Neural progenitor cell (in vitro differentiated cells): Measurements from ENCODE around the gene ATP13A5. TPM values are rescaled to one million over a fixed set of nuclear protein-coding genes. Genes with fewer than 3 reads are reported as not detected.
A peak's percentile ranks its signal among the peaks of the same experiment; 100 is the strongest.

Experiments used
- DNase-seq: peaks from one replicate; pipeline ENCODE4 v3.0.0-alpha.2; 2016; ENCODE audit warnings: low spot score
- H2AFZ ChIP-seq: fragments of 200-600 bp; sonication (generic); replicated peaks from 2 replicates; pipeline ENCODE4 v1.6.1; 2016; ENCODE audit warnings: antibody characterized with exemption
- H3F3A ChIP-seq: fragments of 200-600 bp; sonication (generic); 2 replicates; pipeline ENCODE4 v1.6.1; 2016; ENCODE audit warnings: antibody characterized with exemption, low read depth
- H3K27ac ChIP-seq: fragments of 200-600 bp; sonication (generic); 2 replicates; pipeline ENCODE4 v1.5.1; 2016; ENCODE audit warnings: mild to moderate bottlenecking
- H3K27me3 ChIP-seq: fragments of 200-600 bp; sonication (generic); 2 replicates; pipeline ENCODE4 v1.6.1; 2016; ENCODE audit warnings: mild to moderate bottlenecking, moderate library complexity
- H3K36me3 ChIP-seq: fragments of 200-600 bp; sonication (generic); 2 replicates; pipeline ENCODE4 v1.5.1; 2016
- H3K4me1 ChIP-seq: fragments of 200-600 bp; sonication (generic); 2 replicates; pipeline ENCODE4 v1.6.1; 2016; ENCODE audit warnings: mixed run types
- H3K4me2 ChIP-seq: fragments of 200-600 bp; sonication (generic); 2 replicates; pipeline ENCODE4 v1.6.1; 2016
- H3K4me3 ChIP-seq: fragments of 200-600 bp; sonication (generic); 2 replicates; pipeline ENCODE4 v1.5.1; 2016
- H3K79me2 ChIP-seq: fragments of 200-600 bp; sonication (generic); 2 replicates; pipeline ENCODE4 v1.6.1; 2016; ENCODE audit warnings: low read depth
- H3K9ac ChIP-seq: fragments of 200-600 bp; sonication (generic); 2 replicates; pipeline ENCODE4 v1.6.1; 2016
- H3K9me3 ChIP-seq: fragments of 200-600 bp; sonication (generic); 2 replicates; pipeline ENCODE4 v1.5.1; 2016; ENCODE audit warnings: low read depth
- H4K20me1 ChIP-seq: fragments of 200-600 bp; sonication (generic); 2 replicates; pipeline ENCODE4 v1.6.1; 2016; ENCODE audit warnings: low read depth
- H3K27ac Mint-ChIP-seq: 3 replicates; pipeline ENCODE4 v1.8.0; 2021; ENCODE audit warnings: mixed read lengths
- H3K27me3 Mint-ChIP-seq: 2 replicates; pipeline ENCODE4 v1.8.0; 2022; ENCODE audit warnings: low read depth, mild to moderate bottlenecking, inconsistent platforms, moderate library complexity, mixed read lengths; ENCODE audit not compliant: insufficient read depth
- H3K36me3 Mint-ChIP-seq: 3 replicates; pipeline ENCODE4 v1.8.0; 2021; ENCODE audit warnings: mixed read lengths
- H3K4me1 Mint-ChIP-seq: 3 replicates; pipeline ENCODE4 v1.8.0; 2021; ENCODE audit warnings: mixed read lengths
- H3K4me3 Mint-ChIP-seq: 3 replicates; pipeline ENCODE4 v1.8.0; 2021; ENCODE audit warnings: mild to moderate bottlenecking, moderate library complexity, mixed read lengths
- H3K9me3 Mint-ChIP-seq: 3 replicates; pipeline ENCODE4 v1.8.0; 2020; ENCODE audit warnings: mixed read lengths
- EZH2 ChIP-seq: fragments of 200-600 bp; sonication (generic); IDR thresholded peaks from 2 replicates; pipeline ENCODE4 v1.6.1; 2017; ENCODE audit warnings: antibody characterized with exemption, mild to moderate bottlenecking, moderate library complexity
- EZH2phosphoT487 ChIP-seq: fragments of 200-600 bp; sonication (generic); IDR thresholded peaks from 2 replicates; pipeline ENCODE4 v1.6.1; 2017; ENCODE audit warnings: antibody characterized with exemption
- total RNA-seq: library from RNA; depleted of rRNA; stranded (reverse); fragments of >200 nt; gene quantifications from 2 replicates; pipeline ENCODE4 v1.2.3, GENCODE V29; 2015; ENCODE audit warnings: low replicate concordance
- TF ChIP-seq, protein P1 (sequence below): fragments of 200-600 bp; sonication (generic); IDR thresholded peaks from 2 replicates; pipeline ENCODE4 v1.5.1; 2017; ENCODE audit warnings: antibody characterized with exemption, mild to moderate bottlenecking

Gene ATP13A5
- total RNA-seq, 1 donor from 2014 or later: not detected

DNA sequence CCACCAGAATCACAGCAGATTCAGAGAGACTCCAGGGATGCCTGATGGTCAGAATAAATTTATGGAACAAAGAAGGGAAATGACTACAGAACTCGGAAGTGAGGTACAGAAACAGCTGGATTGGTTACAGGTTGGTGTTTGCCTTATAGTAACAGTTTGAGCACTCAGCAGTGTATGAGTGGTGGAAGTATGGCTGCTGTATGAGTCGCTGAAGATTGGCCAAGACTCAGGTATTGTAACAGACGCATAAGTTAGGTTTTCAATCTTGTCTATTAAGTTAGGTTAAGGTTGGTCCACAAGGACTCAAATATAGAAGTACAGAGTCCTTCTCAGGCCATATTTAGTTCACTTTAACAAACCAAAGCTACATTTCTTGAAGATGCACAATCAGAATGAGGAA lies 33.1 kb downstream of the ATP13A5 start:
- Histone ChIP-seq H3K36me3 (no peaks in the 10 kb centered on the region), H2AFZ (peak overlapping the region; percentile 9), H3K79me2 (no peaks in the 10 kb centered on the region), H3K9me3 (no peaks in the 10 kb centered on the region), H3K4me3 (no peak overlapping the region), H3K27me3 (no peaks in the 10 kb centered on the region), H3K4me1 (peaks cover 17% of the 10 kb centered on the region), H3F3A (no peaks in the 10 kb centered on the region), H4K20me1 (no peaks in the 10 kb centered on the region), H3K4me2 (no peak overlapping the region), H3K27ac (no peak overlapping the region), H3K9ac (no peak overlapping the region)
- no peaks in the 10 kb centered on the region for H3K36me3 Mint-ChIP-seq
- H3K9me3 Mint-ChIP-seq: no peaks in the 10 kb centered on the region
- no peak for TF ChIP-seq EZH2
- TF ChIP-seq EZH2phosphoT487: no peak
- no peak overlapping the region for H3K4me3 Mint-ChIP-seq
- DNase-seq: no peak
- no peak overlapping the region for H3K27ac Mint-ChIP-seq
- H3K4me1 Mint-ChIP-seq: peaks cover 28% of the 10 kb centered on the region
- H3K27me3 Mint-ChIP-seq: peaks cover 5% of the 10 kb centered on the region

DNA sequence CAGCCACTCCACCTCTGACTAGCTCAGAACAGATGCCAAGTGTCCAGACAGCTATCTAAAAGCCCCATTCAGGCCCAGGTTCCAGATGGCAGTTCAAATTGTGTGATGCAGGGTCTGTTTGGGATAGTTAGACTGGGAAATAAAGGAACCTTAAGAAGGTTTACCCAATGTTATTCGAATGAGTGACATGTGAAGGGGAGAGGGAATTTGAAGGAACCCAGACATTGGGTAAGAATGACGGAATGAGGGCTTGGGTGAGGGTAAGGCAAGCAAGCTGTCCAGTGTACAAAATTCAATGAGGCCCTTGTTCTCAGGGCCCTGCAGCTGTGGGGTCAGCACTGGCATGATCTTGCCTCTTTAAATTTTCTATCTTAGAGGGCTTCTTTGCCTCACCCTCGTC lies 34.1 kb downstream of the ATP13A5 start:
- no peaks in the 10 kb centered on the region for H3K9me3 Mint-ChIP-seq
- Histone ChIP-seq H3K4me3 (no peak overlapping the region), H3K27me3 (no peaks in the 10 kb centered on the region), H3K4me2 (no peak overlapping the region), H3K9ac (no peak overlapping the region), H4K20me1 (no peaks in the 10 kb centered on the region), H3K9me3 (no peaks in the 10 kb centered on the region), H3F3A (no peaks in the 10 kb centered on the region), H3K36me3 (no peaks in the 10 kb centered on the region), H2AFZ (no peak overlapping the region), H3K4me1 (peaks cover 17% of the 10 kb centered on the region), H3K79me2 (no peaks in the 10 kb centered on the region), H3K27ac (no peak overlapping the region)
- H3K27me3 Mint-ChIP-seq: peaks cover 5% of the 10 kb centered on the region
- no peak overlapping the region for H3K27ac Mint-ChIP-seq
- H3K4me1 Mint-ChIP-seq: peaks cover 28% of the 10 kb centered on the region
- no peak for TF ChIP-seq EZH2phosphoT487
- TF ChIP-seq, protein P1, sequence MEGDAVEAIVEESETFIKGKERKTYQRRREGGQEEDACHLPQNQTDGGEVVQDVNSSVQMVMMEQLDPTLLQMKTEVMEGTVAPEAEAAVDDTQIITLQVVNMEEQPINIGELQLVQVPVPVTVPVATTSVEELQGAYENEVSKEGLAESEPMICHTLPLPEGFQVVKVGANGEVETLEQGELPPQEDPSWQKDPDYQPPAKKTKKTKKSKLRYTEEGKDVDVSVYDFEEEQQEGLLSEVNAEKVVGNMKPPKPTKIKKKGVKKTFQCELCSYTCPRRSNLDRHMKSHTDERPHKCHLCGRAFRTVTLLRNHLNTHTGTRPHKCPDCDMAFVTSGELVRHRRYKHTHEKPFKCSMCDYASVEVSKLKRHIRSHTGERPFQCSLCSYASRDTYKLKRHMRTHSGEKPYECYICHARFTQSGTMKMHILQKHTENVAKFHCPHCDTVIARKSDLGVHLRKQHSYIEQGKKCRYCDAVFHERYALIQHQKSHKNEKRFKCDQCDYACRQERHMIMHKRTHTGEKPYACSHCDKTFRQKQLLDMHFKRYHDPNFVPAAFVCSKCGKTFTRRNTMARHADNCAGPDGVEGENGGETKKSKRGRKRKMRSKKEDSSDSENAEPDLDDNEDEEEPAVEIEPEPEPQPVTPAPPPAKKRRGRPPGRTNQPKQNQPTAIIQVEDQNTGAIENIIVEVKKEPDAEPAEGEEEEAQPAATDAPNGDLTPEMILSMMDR: no peak
- TF ChIP-seq EZH2: no peak
- no peak for DNase-seq
- no peak overlapping the region for H3K4me3 Mint-ChIP-seq
- no peaks in the 10 kb centered on the region for H3K36me3 Mint-ChIP-seq

DNA sequence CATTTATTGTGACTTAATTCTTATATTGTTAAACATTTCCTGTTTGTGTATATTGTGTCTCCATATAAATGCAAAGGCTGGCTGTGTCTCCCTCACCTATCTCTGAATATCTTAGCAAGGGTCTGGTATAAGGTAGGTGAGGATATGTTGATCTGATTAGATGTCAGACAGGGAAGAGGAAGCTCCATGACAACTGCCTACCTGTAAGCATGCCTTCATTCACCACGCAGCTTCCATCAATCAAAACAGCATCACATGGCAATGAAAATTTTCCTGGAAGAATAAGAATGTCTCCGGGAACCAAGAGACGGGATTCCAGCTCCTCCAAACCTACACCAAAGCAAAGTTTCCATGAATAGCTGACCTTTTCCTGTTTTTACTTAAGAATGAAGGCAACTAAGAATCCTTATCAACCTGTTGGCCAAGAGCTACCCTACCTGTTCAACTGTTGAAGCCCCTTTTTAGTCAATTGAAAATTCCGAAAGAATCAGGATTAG lies 34.8 kb downstream of the ATP13A5 start:
- peaks cover 26% of the 10 kb centered on the region for H3K4me1 Mint-ChIP-seq
- Histone ChIP-seq H3K4me1 (peaks cover 12% of the 10 kb centered on the region), H3K27ac (no peak overlapping the region)

DNA sequence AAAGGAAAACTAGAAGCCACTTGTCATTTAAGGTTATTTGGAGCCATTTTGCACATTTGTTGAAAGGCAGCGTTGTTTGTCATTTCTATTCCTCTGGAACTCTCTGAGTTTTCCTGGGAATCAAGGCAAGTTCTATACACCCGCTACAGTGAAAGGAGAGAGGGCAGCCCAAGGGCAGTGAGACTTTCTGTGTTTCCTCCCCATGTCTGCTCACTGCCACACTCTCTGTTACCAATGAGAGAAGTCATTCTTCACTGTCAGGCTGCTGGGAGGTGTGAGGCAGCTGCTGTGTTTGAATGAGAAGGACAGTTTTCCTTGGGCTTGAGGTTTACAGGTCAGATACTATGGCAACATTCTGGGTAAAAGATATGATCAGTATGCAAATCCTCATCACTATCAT lies 36.0 kb downstream of the ATP13A5 start:
- TF ChIP-seq EZH2 (no peak), EZH2phosphoT487 (no peak)
- TF ChIP-seq, protein P1: no peak
- H3K9ac ChIP-seq: no peak overlapping the region
- H3K4me1 ChIP-seq: peaks cover 2% of the 10 kb centered on the region
- Mint-ChIP-seq H3K4me3 (no peak overlapping the region), H3K27ac (no peak overlapping the region), H3K27me3 (peaks cover 5% of the 10 kb centered on the region), H3K4me1 (peaks cover 14% of the 10 kb centered on the region), H3K36me3 (no peaks in the 10 kb centered on the region), H3K9me3 (peaks cover 4% of the 10 kb centered on the region)
- H3K4me3 ChIP-seq: no peak overlapping the region
- no peaks in the 10 kb centered on the region for H3K9me3 ChIP-seq
- no peaks in the 10 kb centered on the region for H3K36me3 ChIP-seq
- no peaks in the 10 kb centered on the region for H3K27me3 ChIP-seq
- H4K20me1 ChIP-seq: no peaks in the 10 kb centered on the region
- no peaks in the 10 kb centered on the region for H3K79me2 ChIP-seq
- DNase-seq: no peak
- H3F3A ChIP-seq: no peaks in the 10 kb centered on the region
- no peak overlapping the region for H2AFZ ChIP-seq
- H3K27ac ChIP-seq: no peak overlapping the region
- no peak overlapping the region for H3K4me2 ChIP-seq

More for the DNA sequence above, 34.8 kb downstream of the ATP13A5 start:
- H3K27me3 ChIP-seq: no peaks in the 10 kb centered on the region
- no peaks in the 10 kb centered on the region for H4K20me1 ChIP-seq
- no peak overlapping the region for H3K4me3 Mint-ChIP-seq
- DNase-seq: no peak
- no peaks in the 10 kb centered on the region for H3K9me3 Mint-ChIP-seq
- H3K4me3 ChIP-seq: no peak overlapping the region
- H3K36me3 Mint-ChIP-seq: no peaks in the 10 kb centered on the region
- TF ChIP-seq, protein P1: no peak
- TF ChIP-seq EZH2 (no peak), EZH2phosphoT487 (no peak)
- H3K9me3 ChIP-seq: no peaks in the 10 kb centered on the region
- H3K27me3 Mint-ChIP-seq: peaks cover 5% of the 10 kb centered on the region
- no peaks in the 10 kb centered on the region for H3F3A ChIP-seq
- H3K27ac Mint-ChIP-seq: no peak overlapping the region
- H3K4me2 ChIP-seq: no peak overlapping the region
- H3K79me2 ChIP-seq: no peaks in the 10 kb centered on the region
- no peaks in the 10 kb centered on the region for H3K36me3 ChIP-seq
- no peak overlapping the region for H2AFZ ChIP-seq
- H3K9ac ChIP-seq: no peak overlapping the region
